ENCODE data around the gene C12orf42. TPM values are rescaled to one million over a fixed set of nuclear protein-coding genes. Genes with fewer than 3 reads are reported as not detected.

C12orf42 gene
- total RNA-seq, 1 experiment from 2014 or later, result not detected

DNA sequence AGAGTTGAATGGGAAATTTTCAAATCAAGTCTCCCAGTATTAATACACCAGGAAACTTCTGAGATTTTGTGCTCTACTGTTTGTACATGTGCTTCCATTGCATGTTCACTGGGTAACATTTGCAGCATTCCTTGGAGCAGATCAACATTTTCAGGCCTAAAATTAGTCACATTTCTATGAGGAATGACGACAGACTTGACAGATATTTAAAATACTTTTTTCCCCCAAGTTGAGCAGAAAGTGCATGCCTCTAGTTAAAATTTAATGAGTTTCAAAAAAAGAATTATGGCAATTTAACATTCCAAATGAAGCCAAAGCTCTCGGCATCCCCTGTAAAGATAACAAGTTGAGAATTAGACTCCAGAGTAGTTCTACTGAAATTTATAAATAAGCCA is 72.3 kb downstream of the C12orf42 start:
- no peak for DNase-seq
- no peaks in the 10 kb centered on the region for H3K9me2 ChIP-seq (ENCODE audit: insufficient read depth)
- H3K4me2 ChIP-seq, result no peak overlapping the region
- CTCF ChIA-PET, result no interaction called here
- no peaks in the 10 kb centered on the region for H3K9me3 ChIP-seq (ENCODE audit: insufficient read depth, low read depth)
- TF ChIP-seq, protein P1, sequence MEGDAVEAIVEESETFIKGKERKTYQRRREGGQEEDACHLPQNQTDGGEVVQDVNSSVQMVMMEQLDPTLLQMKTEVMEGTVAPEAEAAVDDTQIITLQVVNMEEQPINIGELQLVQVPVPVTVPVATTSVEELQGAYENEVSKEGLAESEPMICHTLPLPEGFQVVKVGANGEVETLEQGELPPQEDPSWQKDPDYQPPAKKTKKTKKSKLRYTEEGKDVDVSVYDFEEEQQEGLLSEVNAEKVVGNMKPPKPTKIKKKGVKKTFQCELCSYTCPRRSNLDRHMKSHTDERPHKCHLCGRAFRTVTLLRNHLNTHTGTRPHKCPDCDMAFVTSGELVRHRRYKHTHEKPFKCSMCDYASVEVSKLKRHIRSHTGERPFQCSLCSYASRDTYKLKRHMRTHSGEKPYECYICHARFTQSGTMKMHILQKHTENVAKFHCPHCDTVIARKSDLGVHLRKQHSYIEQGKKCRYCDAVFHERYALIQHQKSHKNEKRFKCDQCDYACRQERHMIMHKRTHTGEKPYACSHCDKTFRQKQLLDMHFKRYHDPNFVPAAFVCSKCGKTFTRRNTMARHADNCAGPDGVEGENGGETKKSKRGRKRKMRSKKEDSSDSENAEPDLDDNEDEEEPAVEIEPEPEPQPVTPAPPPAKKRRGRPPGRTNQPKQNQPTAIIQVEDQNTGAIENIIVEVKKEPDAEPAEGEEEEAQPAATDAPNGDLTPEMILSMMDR (conservative IDR thresholded peaks at IDR 0.05), result no peak
- no peak for TF ChIP-seq EZH2 (IDR thresholded peaks at IDR 0.05; ENCODE audit: low read depth)
- intact Hi-C loops (cut with micrococcal nuclease; ENCODE audit: unreplicated experiment), result no loop called here
- no peaks in the 10 kb centered on the region for H3K79me2 ChIP-seq (ENCODE audit: low read depth)
- H3K4me1 ChIP-seq (replicated peaks; ENCODE audit: insufficient read depth), result no peaks in the 10 kb centered on the region
- POLR2A ChIA-PET (ENCODE audit: unreplicated experiment), result no interaction called here
- no TSS peak for BruUV-seq (replicated peaks)
- H3F3A ChIP-seq (ENCODE audit: insufficient read depth, low read depth), result no peaks in the 10 kb centered on the region
- no peak overlapping the region for H3K27ac ChIP-seq
- H3K27me3 ChIP-seq (ENCODE audit: insufficient read depth, low read depth), result peaks cover 8% of the 10 kb centered on the region
- no peak overlapping the region for H2AFZ ChIP-seq
- H3K4me3 ChIP-seq, result no peak overlapping the region
- no peaks in the 10 kb centered on the region for H3K36me3 ChIP-seq (ENCODE audit: low read depth)
- H4K20me1 ChIP-seq (ENCODE audit: insufficient read depth), result no peaks in the 10 kb centered on the region

DNA sequence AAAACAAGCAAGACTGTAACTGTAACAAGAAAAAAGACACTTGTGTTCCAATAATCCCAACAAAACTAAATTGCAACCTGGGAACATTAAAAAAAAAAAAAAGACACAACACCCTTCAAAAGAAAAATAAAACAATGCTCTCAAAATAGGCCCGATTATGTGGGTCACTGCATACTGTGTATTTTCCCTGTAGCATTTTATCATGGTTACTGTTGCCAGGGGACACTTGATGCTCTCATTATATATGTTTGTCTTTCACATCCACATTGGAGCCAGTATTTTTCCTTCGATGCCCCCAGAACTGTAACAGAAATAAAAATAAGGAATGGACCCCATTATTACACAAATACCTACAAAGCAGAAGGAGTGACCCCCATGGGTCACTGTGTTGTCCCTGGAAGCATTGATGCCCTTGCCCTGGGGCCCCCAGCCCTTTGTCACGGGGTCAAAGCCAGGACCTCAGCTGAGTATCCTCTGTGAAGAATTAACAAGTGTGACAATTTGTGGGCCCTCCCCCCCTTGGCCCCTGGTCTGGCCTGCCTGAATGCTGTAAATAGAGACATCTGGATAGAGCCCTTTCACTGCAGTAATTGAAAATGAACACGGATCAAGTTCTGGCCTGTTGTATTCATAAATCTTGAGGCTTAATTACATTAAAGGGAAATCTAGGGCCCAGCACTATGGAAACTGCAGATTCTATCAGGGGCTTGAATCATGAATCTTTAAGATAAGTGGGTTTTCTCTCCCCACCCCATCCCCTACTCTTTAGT is 72.8 kb downstream of the C12orf42 start:
- no peak for DNase-seq
- BruUV-seq (replicated peaks), result no TSS peak
- POLR2A ChIA-PET (ENCODE audit: unreplicated experiment), result no interaction called here
- CTCF ChIA-PET, result no interaction called here
- Histone ChIP-seq H3K4me3 (no peak overlapping the region), H4K20me1 (ENCODE audit: insufficient read depth) (no peaks in the 10 kb centered on the region), H3K36me3 (ENCODE audit: low read depth) (no peaks in the 10 kb centered on the region), H3F3A (ENCODE audit: insufficient read depth, low read depth) (no peaks in the 10 kb centered on the region), H3K79me2 (ENCODE audit: low read depth) (no peaks in the 10 kb centered on the region), H3K9me3 (ENCODE audit: insufficient read depth, low read depth) (no peaks in the 10 kb centered on the region), H2AFZ (no peak overlapping the region), H3K27ac (no peak overlapping the region), H3K4me1 (replicated peaks; ENCODE audit: insufficient read depth) (no peaks in the 10 kb centered on the region), H3K9me2 (ENCODE audit: insufficient read depth) (no peaks in the 10 kb centered on the region), H3K4me2 (no peak overlapping the region), H3K27me3 (ENCODE audit: insufficient read depth, low read depth) (peaks cover 8% of the 10 kb centered on the region)
- no peak for TF ChIP-seq EZH2 (IDR thresholded peaks at IDR 0.05; ENCODE audit: low read depth)
- TF ChIP-seq, protein P1 (conservative IDR thresholded peaks at IDR 0.05), result no peak
- intact Hi-C loops (cut with micrococcal nuclease; ENCODE audit: unreplicated experiment), result no loop called here

DNA sequence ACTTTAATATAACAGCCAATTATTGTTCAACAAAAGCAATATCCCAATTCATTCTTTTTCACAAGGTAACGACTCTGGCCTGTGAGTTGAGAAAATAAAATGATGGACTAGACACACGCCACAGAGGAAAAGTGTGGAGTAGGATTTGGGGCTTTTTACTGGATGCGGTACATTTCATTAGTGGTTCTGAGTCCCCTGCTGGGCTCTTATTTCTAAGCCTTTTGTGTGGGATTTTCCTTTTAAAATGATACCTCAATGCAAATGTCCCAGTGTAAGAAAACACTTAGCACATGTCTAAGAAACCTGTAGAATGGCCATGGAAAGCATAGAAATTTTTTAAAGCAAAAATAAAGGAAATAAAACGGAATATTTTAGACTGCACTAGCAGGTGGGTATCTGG is 73.4 kb downstream of the C12orf42 start:
- no peaks in the 10 kb centered on the region for H3K9me3 ChIP-seq (ENCODE audit: insufficient read depth, low read depth)
- ChIA-PET POLR2A (ENCODE audit: unreplicated experiment) (no interaction called here), CTCF (no interaction called here)
- no peaks in the 10 kb centered on the region for H3K36me3 ChIP-seq (ENCODE audit: low read depth)
- no peak overlapping the region for H3K4me2 ChIP-seq
- H3K9me2 ChIP-seq (ENCODE audit: insufficient read depth), result no peaks in the 10 kb centered on the region
- intact Hi-C loops (cut with micrococcal nuclease; ENCODE audit: unreplicated experiment), result no loop called here
- no peaks in the 10 kb centered on the region for H3K4me1 ChIP-seq (replicated peaks; ENCODE audit: insufficient read depth)
- H2AFZ ChIP-seq, result no peak overlapping the region
- DNase-seq, result no peak
- peaks cover 8% of the 10 kb centered on the region for H3K27me3 ChIP-seq (ENCODE audit: insufficient read depth, low read depth)
- no peaks in the 10 kb centered on the region for H3F3A ChIP-seq (ENCODE audit: insufficient read depth, low read depth)
- H3K27ac ChIP-seq, result no peak overlapping the region
- TF ChIP-seq, protein P1 (conservative IDR thresholded peaks at IDR 0.05), result no peak
- TF ChIP-seq EZH2 (IDR thresholded peaks at IDR 0.05; ENCODE audit: low read depth), result no peak
- no peaks in the 10 kb centered on the region for H4K20me1 ChIP-seq (ENCODE audit: insufficient read depth)
- H3K4me3 ChIP-seq, result no peak overlapping the region
- H3K79me2 ChIP-seq (ENCODE audit: low read depth), result no peaks in the 10 kb centered on the region
- BruUV-seq (replicated peaks), result no TSS peak
